ENCODE measurements around the gene PDE3A. TPM values are rescaled to one million over a fixed set of nuclear protein-coding genes. Genes with fewer than 3 reads are reported as not detected.

The PDE3A gene
- total and polyA plus RNA-seq, 2 experiments from 2014 or later = 1.8 to 2.7 TPM

- Histone ChIP-seq H3K9me3 (ENCODE audit: low read depth) (no peaks in the 10 kb centered on the region), H3K27me3 (no peaks in the 10 kb centered on the region), H3K27ac (no peak overlapping the region), H3K4me1 (ENCODE audit: low read depth) (peaks cover 5% of the 10 kb centered on the region), H3K36me3 (no peaks in the 10 kb centered on the region), H3K4me3 (no peak overlapping the region)
- no peak for DNase-seq (ENCODE audit: low read depth in 1 of 2, low spot score in 1 of 2)
- no peak for TF ChIP-seq CTCF (IDR thresholded peaks at IDR 0.05; ENCODE audit: low read depth, low read length)
These were observed 80.4 kb downstream of the PDE3A start for GRCh38 chr12:20448781-20449180.

GRCh38 chr12:20450591-20451180, 82.3 kb downstream of the PDE3A start:
- TF ChIP-seq CTCF (IDR thresholded peaks at IDR 0.05; ENCODE audit: low read depth, low read length) = no peak
- Histone ChIP-seq H3K36me3 (no peaks in the 10 kb centered on the region), H3K27ac (no peak overlapping the region), H3K4me1 (ENCODE audit: low read depth) (no peaks in the 10 kb centered on the region), H3K9me3 (ENCODE audit: low read depth) (no peaks in the 10 kb centered on the region), H3K27me3 (no peaks in the 10 kb centered on the region), H3K4me3 (no peak overlapping the region)
- no peak for DNase-seq (ENCODE audit: low read depth in 1 of 2, low spot score in 1 of 2)

DNA sequence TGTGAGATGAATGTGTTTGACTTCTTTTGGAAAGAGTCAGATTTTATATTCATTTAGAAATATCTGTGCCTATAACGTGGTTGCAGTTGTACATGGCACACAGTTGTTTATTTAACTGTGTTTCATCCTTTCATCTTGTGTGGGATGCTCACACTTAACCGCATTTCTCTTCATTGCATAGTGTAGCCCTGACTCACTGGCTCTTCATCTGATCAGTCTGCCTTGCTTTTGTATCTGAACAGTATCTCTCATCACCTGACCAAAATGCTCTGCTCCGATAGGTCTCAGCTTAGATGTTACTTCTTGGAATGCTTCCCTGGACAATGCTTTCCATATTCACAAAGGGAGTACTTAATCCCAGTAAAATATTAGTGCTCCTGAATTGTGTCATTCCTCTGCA, 83.4 kb downstream of the PDE3A start:
- Histone ChIP-seq H3K4me1 (ENCODE audit: low read depth) (no peaks in the 10 kb centered on the region), H3K36me3 (no peaks in the 10 kb centered on the region), H3K4me3 (no peak overlapping the region), H3K27me3 (no peaks in the 10 kb centered on the region), H3K9me3 (ENCODE audit: low read depth) (no peaks in the 10 kb centered on the region), H3K27ac (no peak overlapping the region)
- TF ChIP-seq CTCF (IDR thresholded peaks at IDR 0.05; ENCODE audit: low read depth, low read length) = no peak
- peak in 1 of 2 donors; percentile 84 for DNase-seq (ENCODE audit: low read depth in 1 of 2, low spot score in 1 of 2)

DNA sequence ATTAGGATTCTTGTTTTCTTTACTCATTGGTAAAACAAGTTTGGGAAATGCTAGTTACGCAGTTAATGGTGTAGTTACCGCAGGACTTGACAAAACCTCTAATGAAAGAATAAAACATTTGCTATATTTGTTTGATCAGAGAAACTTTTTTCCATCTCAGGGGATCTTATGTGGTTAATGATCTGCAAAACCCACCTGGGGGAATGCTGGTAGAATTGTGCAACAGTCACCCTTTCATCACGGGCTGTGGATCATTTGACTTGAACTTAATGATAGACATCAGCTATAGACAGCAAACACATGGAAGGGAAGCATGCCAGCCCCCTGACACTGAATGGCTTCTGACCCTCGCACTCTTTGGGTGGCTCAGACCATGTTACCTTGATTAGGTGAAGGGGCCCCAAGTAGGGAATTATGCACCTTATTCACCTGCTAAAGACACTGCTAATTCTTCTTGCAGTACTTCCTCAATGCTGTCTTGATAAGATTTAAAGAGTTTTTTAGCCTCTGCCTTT, 84.2 kb downstream of the PDE3A start:
- Histone ChIP-seq H3K4me1 (ENCODE audit: low read depth) (no peaks in the 10 kb centered on the region), H3K9me3 (ENCODE audit: low read depth) (no peaks in the 10 kb centered on the region), H3K27ac (no peak overlapping the region), H3K27me3 (no peaks in the 10 kb centered on the region), H3K4me3 (no peak overlapping the region), H3K36me3 (no peaks in the 10 kb centered on the region)
- DNase-seq (ENCODE audit: low read depth in 1 of 2, low spot score in 1 of 2) = no peak
- TF ChIP-seq CTCF (IDR thresholded peaks at IDR 0.05; ENCODE audit: low read depth, low read length) = no peak

DNA sequence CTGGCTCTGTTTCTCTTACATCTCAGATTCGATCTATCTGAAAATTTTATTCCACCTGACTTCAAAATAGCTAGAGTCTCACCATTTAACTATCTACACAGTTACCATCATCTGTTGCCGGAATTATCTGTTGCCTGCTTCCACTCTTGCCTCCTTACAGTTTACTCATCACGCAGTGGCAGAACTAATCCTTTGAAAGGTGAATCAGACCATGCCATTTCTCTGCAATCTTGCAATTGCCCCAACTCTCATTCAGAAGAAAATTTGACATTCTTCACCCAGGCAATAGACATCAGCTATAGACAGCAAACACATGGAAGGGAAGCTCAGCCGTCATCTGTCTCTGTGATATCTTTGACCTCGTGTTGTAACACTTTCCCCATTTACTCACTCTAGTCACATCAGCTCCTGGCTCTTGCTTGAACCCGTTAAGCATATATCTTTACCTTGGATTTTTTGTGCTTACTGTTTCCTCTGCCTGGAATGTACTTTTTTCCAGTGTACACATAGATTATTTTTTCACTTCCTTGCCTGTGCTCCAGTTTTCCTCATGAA, 85.5 kb downstream of the PDE3A start:
- H3K27ac ChIP-seq = no peak overlapping the region
- H3K4me1 ChIP-seq (ENCODE audit: low read depth) = no peaks in the 10 kb centered on the region
- H3K36me3 ChIP-seq = no peaks in the 10 kb centered on the region
- H3K9me3 ChIP-seq (ENCODE audit: low read depth) = no peaks in the 10 kb centered on the region
- H3K27me3 ChIP-seq = no peaks in the 10 kb centered on the region
- no peak overlapping the region for H3K4me3 ChIP-seq
- TF ChIP-seq CTCF (IDR thresholded peaks at IDR 0.05; ENCODE audit: low read depth, low read length) = no peak
- peak in 1 of 2 donors; percentile 26 for DNase-seq (ENCODE audit: low read depth in 1 of 2, low spot score in 1 of 2)

Measured in cardiac muscle cell (in vitro differentiated cells and primary cell).